Activated naive CD8-positive, alpha-beta T cell treated with anti-CD3 and anti-CD28 coated beads, Interleukin-2, amount 10 ng/mL, durations not matched to agents 7 days and 5 days (primary cell): ENCODE results near the gene FBXO34. TPM values are rescaled to one million over a fixed set of nuclear protein-coding genes. Genes with fewer than 3 reads are reported as not detected.
A peak's percentile ranks its signal among the peaks of the same experiment; 100 is the strongest.

ENCODE experiments used
- ATAC-seq: fragments of 150-1000 bp; cut with Tn5 transposase; one replicate; pipeline ENCODE4 v1.10.0; 2021; ENCODE audit warnings: low read depth, moderate library complexity
- POLR2A ChIA-PET: fragments of 350-600 bp; sonication (Branson Sonifier 250); formaldehyde crosslinking; loops from one replicate; lab custom pipeline; 2021; ENCODE audit warnings: antibody characterized with exemption; lab: Charles Lee
- DNase-seq: peaks from one replicate; pipeline ENCODE4 v3.0.0; 2021
- H3K27ac Mint-ChIP-seq: one replicate; pipeline ENCODE4 v1.8.0; 2022; ENCODE audit warnings: mild to moderate bottlenecking, mixed read lengths
- H3K27me3 Mint-ChIP-seq: one replicate; pipeline ENCODE4 v1.8.0; 2022; ENCODE audit warnings: mild to moderate bottlenecking, moderate library complexity, mixed read lengths
- H3K36me3 Mint-ChIP-seq: one replicate; pipeline ENCODE4 v1.8.0; 2021; ENCODE audit warnings: mild to moderate bottlenecking, mixed read lengths
- H3K4me1 Mint-ChIP-seq: one replicate; pipeline ENCODE4 v1.8.0; 2021; ENCODE audit warnings: mixed read lengths
- H3K4me3 Mint-ChIP-seq: one replicate; pipeline ENCODE4 v1.8.0; 2022; ENCODE audit warnings: mild to moderate bottlenecking, moderate library complexity, mixed read lengths
- H3K9me3 Mint-ChIP-seq: one replicate; pipeline ENCODE4 v1.8.0; 2021; ENCODE audit warnings: mixed read lengths
- total RNA-seq, 2 experiments: library from RNA; stranded (reverse); gene quantifications; one replicate each; pipeline ENCODE4 v1.2.3, GENCODE V29; 2021

Gene FBXO34
- total RNA-seq, 2 experiments from 2014 or later, result 26.1 to 27.0 TPM

- no peak for DNase-seq
- no peak overlapping the region for H3K4me3 Mint-ChIP-seq
- H3K4me1 Mint-ChIP-seq, result no peaks in the 10 kb centered on the region
- H3K9me3 Mint-ChIP-seq, result no peaks in the 10 kb centered on the region
- H3K36me3 Mint-ChIP-seq, result no peaks in the 10 kb centered on the region
- POLR2A ChIA-PET, result no interaction called here
- no peak for ATAC-seq
- H3K27ac Mint-ChIP-seq, result no peak overlapping the region
- H3K27me3 Mint-ChIP-seq, result peaks cover 27% of the 10 kb centered on the region
Observed at GRCh38 chr14:55249423-55249822, 21.8 kb upstream of the FBXO34 start.

GRCh38 chr14:55253276-55253675, 17.9 kb upstream of the FBXO34 start:
- POLR2A ChIA-PET, result interaction anchor here (0.6 kb wide), 1 partner anchor 231 kb away, joined by 3 read pairs; no protein-coding TSS in a partner anchor
- ATAC-seq (no peak), DNase-seq (no peak)
- H3K9me3 Mint-ChIP-seq, result no peaks in the 10 kb centered on the region
- peaks cover 28% of the 10 kb centered on the region for H3K27me3 Mint-ChIP-seq
- H3K36me3 Mint-ChIP-seq, result no peaks in the 10 kb centered on the region
- no peak overlapping the region for H3K27ac Mint-ChIP-seq
- H3K4me3 Mint-ChIP-seq, result no peak overlapping the region
- H3K4me1 Mint-ChIP-seq, result no peaks in the 10 kb centered on the region

- H3K4me3 Mint-ChIP-seq, result no peak overlapping the region
- ATAC-seq, result no peak
- peaks cover 22% of the 10 kb centered on the region for H3K27me3 Mint-ChIP-seq
- no peak for DNase-seq
- H3K4me1 Mint-ChIP-seq, result no peaks in the 10 kb centered on the region
- POLR2A ChIA-PET, result no interaction called here
- no peaks in the 10 kb centered on the region for H3K9me3 Mint-ChIP-seq
- H3K27ac Mint-ChIP-seq, result no peak overlapping the region
- no peaks in the 10 kb centered on the region for H3K36me3 Mint-ChIP-seq
Observed at GRCh38 chr14:55254581-55254980, 16.6 kb upstream of the FBXO34 start.

DNA sequence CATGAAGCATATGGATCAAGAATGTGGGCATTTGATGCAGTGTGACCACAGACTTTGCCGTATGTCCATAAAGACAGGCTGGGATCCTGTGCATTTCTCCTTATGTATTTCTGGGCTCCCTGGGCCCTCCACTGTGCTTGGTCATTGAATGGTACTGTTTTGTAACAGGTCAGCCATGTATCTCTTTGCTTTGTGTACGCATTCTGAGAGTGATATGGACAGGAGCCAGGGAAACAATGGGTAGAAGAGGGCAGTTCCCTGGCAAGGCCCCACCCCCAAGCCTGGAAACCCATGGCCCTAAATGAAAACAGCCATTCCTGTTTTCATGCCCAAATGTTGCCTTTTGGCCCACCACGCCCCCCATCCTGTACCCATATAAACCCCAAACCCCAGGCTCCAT, 15.2 kb upstream of the FBXO34 start:
- DNase-seq (no peak), ATAC-seq (no peak)
- POLR2A ChIA-PET, result no interaction called here
- no peak overlapping the region for H3K4me3 Mint-ChIP-seq
- no peaks in the 10 kb centered on the region for H3K9me3 Mint-ChIP-seq
- H3K4me1 Mint-ChIP-seq, result no peaks in the 10 kb centered on the region
- peaks cover 26% of the 10 kb centered on the region for H3K27me3 Mint-ChIP-seq
- H3K36me3 Mint-ChIP-seq, result no peaks in the 10 kb centered on the region
- H3K27ac Mint-ChIP-seq, result no peak overlapping the region

- ATAC-seq (no peak), DNase-seq (no peak)
- no peaks in the 10 kb centered on the region for H3K9me3 Mint-ChIP-seq
- POLR2A ChIA-PET, result no interaction called here
- H3K27ac Mint-ChIP-seq, result no peak overlapping the region
- H3K4me3 Mint-ChIP-seq, result no peak overlapping the region
- no peaks in the 10 kb centered on the region for H3K4me1 Mint-ChIP-seq
- H3K27me3 Mint-ChIP-seq, result peaks cover 26% of the 10 kb centered on the region
- no peaks in the 10 kb centered on the region for H3K36me3 Mint-ChIP-seq
Observed at GRCh38 chr14:55256586-55256985, 14.6 kb upstream of the FBXO34 start.

- DNase-seq (no peak), ATAC-seq (no peak)
- no peaks in the 10 kb centered on the region for H3K9me3 Mint-ChIP-seq
- POLR2A ChIA-PET, result no interaction called here
- no peak overlapping the region for H3K4me3 Mint-ChIP-seq
- H3K27me3 Mint-ChIP-seq, result peaks cover 9% of the 10 kb centered on the region
- H3K36me3 Mint-ChIP-seq, result no peaks in the 10 kb centered on the region
- no peak overlapping the region for H3K27ac Mint-ChIP-seq
- H3K4me1 Mint-ChIP-seq, result peaks cover 3% of the 10 kb centered on the region
Observed at GRCh38 chr14:55265197-55265596, 6.0 kb upstream of the FBXO34 start.

- Mint-ChIP-seq H3K27me3 (peaks cover 2% of the 10 kb centered on the region), H3K36me3 (no peaks in the 10 kb centered on the region), H3K4me3 (no peak overlapping the region), H3K27ac (no peak overlapping the region), H3K9me3 (no peaks in the 10 kb centered on the region), H3K4me1 (peaks cover 12% of the 10 kb centered on the region)
- no peak for ATAC-seq
- POLR2A ChIA-PET, result no interaction called here
- DNase-seq, result no peak
Observed at GRCh38 chr14:55267820-55268219, 3.4 kb upstream of the FBXO34 start.

- peaks cover 31% of the 10 kb centered on the region for H3K4me1 Mint-ChIP-seq
- peaks cover 10% of the 10 kb centered on the region for H3K36me3 Mint-ChIP-seq
- H3K27me3 Mint-ChIP-seq, result no peaks in the 10 kb centered on the region
- peak overlapping the region; percentile 91 for H3K4me3 Mint-ChIP-seq
- POLR2A ChIA-PET, result interaction anchor here (0.7 to 2.4 kb wide), 10 partner anchors 62 to 889 kb away, joined by 3 to 11 read pairs (median 4); partner anchors contain the start of gene DLGAP5
- DNase-seq (peak; percentile 75), ATAC-seq (peak; percentile 40)
- peak overlapping the region; percentile 93 for H3K27ac Mint-ChIP-seq
- no peaks in the 10 kb centered on the region for H3K9me3 Mint-ChIP-seq
Observed at GRCh38 chr14:55271572-55272298, 514 bp downstream of the FBXO34 start.

DNA sequence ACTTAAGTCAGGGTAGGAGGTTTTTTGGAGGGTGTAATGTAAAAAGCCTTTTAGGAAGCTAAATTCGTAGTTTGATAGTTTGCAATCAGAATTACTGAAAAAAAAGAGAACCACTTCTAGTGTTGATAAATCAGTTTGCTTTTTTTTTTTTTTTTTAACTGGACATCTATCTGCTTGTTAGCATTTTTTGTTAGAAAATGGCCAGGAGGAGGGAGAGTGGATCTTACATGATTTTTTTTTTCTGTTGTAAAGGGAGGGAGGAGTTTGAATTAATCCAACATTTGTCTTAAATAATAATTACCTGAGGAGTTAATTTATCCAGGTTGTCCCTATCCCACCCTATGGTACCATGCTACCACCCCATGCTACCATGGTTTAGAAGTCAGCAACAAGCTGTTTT, 1.2 kb downstream of the FBXO34 start:
- H3K36me3 Mint-ChIP-seq, result peaks cover 10% of the 10 kb centered on the region
- ATAC-seq, result no peak
- POLR2A ChIA-PET, result interaction anchor here (0.7 to 2.4 kb wide), 7 partner anchors 61 to 888 kb away, joined by 3 to 11 read pairs (median 5); partner anchors contain the start of gene DLGAP5
- H3K27ac Mint-ChIP-seq, result peak overlapping the region; percentile 93
- H3K9me3 Mint-ChIP-seq, result no peaks in the 10 kb centered on the region
- peak overlapping the region; percentile 91 for H3K4me3 Mint-ChIP-seq
- H3K27me3 Mint-ChIP-seq, result no peaks in the 10 kb centered on the region
- peaks cover 36% of the 10 kb centered on the region for H3K4me1 Mint-ChIP-seq
- DNase-seq, result no peak

DNA sequence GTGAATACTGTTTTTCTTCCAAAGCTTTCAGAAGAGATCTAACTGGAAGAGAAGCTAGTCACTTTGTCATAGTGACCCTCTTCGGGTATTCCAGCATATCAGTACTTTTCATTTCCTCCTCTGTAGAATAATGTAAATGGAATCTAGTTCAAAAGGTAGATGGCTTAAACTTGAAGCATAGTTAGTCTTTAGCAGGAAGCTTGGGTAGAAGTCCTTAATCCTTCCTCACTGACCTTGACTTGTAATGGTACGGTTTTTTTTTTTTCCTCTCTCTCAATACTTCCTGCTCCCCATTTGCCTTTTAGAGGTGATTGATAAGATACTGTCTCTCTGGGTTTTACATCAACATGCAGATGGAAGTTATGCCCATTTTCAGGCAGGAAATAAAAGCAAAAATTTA, 1.7 kb downstream of the FBXO34 start:
- Mint-ChIP-seq H3K4me1 (peaks cover 41% of the 10 kb centered on the region), H3K36me3 (peaks cover 10% of the 10 kb centered on the region), H3K27me3 (no peaks in the 10 kb centered on the region), H3K27ac (no peak overlapping the region), H3K9me3 (no peaks in the 10 kb centered on the region), H3K4me3 (peak overlapping the region; percentile 91)
- DNase-seq, result no peak
- POLR2A ChIA-PET, result interaction anchor here (0.6 to 2.4 kb wide), 4 partner anchors 60 to 169 kb away, joined by 3 to 11 read pairs (median 3); no protein-coding TSS in a partner anchor
- ATAC-seq, result no peak

GRCh38 chr14:55274146-55274545, 2.9 kb downstream of the FBXO34 start:
- Mint-ChIP-seq H3K4me1 (peaks cover 44% of the 10 kb centered on the region), H3K4me3 (no peak overlapping the region)
- POLR2A ChIA-PET, result no interaction called here

GRCh38 chr14:55274751-55275150, 3.5 kb downstream of the FBXO34 start:
- H3K27ac Mint-ChIP-seq, result no peak overlapping the region

More at GRCh38 chr14:55274146-55274545, 2.9 kb downstream of the FBXO34 start:
- H3K27ac Mint-ChIP-seq, result no peak overlapping the region
- peaks cover 10% of the 10 kb centered on the region for H3K36me3 Mint-ChIP-seq
- H3K9me3 Mint-ChIP-seq, result no peaks in the 10 kb centered on the region
- ATAC-seq, result no peak
- H3K27me3 Mint-ChIP-seq, result no peaks in the 10 kb centered on the region
- no peak for DNase-seq

DNA sequence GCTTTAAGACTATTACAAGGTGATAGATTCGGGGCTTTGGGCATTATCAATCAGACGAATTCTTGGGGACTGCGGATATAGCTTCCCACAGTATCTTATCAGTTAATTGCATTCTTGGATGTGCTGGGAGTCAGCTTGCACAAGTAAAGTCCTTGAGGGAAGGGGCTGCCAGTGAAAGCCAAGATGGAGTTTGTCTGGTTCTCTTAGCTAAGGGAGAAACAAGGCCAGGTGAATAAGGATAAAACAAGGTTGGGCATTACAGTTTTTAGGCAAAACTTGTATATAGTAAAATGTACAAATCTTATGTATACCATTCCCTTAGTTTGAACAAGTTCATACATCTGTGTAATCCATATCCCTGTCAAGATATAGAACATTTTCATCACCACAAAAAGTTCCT, 5.5 kb downstream of the FBXO34 start:
- DNase-seq, result no peak
- POLR2A ChIA-PET, result interaction anchor here (0.7 kb wide), 1 partner anchor 156 kb away, joined by 5 read pairs; no protein-coding TSS in a partner anchor
- H3K27me3 Mint-ChIP-seq, result no peaks in the 10 kb centered on the region
- no peak overlapping the region for H3K4me3 Mint-ChIP-seq
- ATAC-seq, result no peak
- peaks cover 48% of the 10 kb centered on the region for H3K4me1 Mint-ChIP-seq
- no peaks in the 10 kb centered on the region for H3K9me3 Mint-ChIP-seq
- peaks cover 13% of the 10 kb centered on the region for H3K36me3 Mint-ChIP-seq
- no peak overlapping the region for H3K27ac Mint-ChIP-seq

More at GRCh38 chr14:55274751-55275150, 3.5 kb downstream of the FBXO34 start:
- ATAC-seq, result no peak
- Mint-ChIP-seq H3K27me3 (no peaks in the 10 kb centered on the region), H3K4me3 (no peak overlapping the region), H3K36me3 (peaks cover 11% of the 10 kb centered on the region), H3K9me3 (no peaks in the 10 kb centered on the region), H3K4me1 (peaks cover 46% of the 10 kb centered on the region)
- POLR2A ChIA-PET, result no interaction called here
- no peak for DNase-seq
